ENCODE data around the gene RALGDS.

DNA sequence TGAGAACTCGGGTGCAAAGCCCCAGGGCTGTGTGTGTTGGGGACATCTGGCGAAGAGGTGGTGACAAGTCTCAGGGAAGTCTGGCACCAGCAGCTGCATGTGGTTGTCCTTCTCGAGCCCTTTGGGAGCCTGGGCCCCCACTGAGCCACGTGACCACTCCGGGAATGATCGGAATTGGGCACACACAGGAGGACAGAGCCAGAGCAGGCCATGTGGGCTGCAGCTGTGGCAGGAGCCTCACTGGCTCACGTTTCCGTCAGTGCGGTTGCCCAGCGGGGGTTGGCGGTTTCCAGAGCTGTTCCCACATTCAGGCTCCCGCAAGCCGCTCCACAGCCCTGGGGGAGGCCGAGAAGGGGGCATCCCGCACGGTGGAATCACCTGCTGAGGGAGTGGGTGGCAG, 66.1 kb downstream of the RALGDS start:
- TF ChIP-seq, protein P1, sequence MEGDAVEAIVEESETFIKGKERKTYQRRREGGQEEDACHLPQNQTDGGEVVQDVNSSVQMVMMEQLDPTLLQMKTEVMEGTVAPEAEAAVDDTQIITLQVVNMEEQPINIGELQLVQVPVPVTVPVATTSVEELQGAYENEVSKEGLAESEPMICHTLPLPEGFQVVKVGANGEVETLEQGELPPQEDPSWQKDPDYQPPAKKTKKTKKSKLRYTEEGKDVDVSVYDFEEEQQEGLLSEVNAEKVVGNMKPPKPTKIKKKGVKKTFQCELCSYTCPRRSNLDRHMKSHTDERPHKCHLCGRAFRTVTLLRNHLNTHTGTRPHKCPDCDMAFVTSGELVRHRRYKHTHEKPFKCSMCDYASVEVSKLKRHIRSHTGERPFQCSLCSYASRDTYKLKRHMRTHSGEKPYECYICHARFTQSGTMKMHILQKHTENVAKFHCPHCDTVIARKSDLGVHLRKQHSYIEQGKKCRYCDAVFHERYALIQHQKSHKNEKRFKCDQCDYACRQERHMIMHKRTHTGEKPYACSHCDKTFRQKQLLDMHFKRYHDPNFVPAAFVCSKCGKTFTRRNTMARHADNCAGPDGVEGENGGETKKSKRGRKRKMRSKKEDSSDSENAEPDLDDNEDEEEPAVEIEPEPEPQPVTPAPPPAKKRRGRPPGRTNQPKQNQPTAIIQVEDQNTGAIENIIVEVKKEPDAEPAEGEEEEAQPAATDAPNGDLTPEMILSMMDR (IDR thresholded peaks at IDR 0.05), result no peak
- TF ChIP-seq POLR2A (IDR thresholded peaks at IDR 0.05), result no peak
